Activated CD4-positive, alpha-beta T cell treated with anti-CD3 and anti-CD28 coated beads, Interleukin-10, Interleukin-2, amounts not matched to agents 100 ng/mL and 50 ng/mL, durations not matched to agents 16 hours and 8 hours (primary cell): ENCODE measurements around the gene CRIP2.

Source experiments
- DNase-seq: peaks from one replicate; pipeline ENCODE4 v3.0.0-alpha.2; 2020

Gene CRIP2

GRCh38 chr14:105445290-105445689, 29.3 kb upstream of the CRIP2 start:
- no peak for DNase-seq

- DNase-seq = no peak
These were observed 28.4 kb upstream of the CRIP2 start for GRCh38 chr14:105445901-105446845.

- DNase-seq = no peak
These were observed 27.6 kb upstream of the CRIP2 start for GRCh38 chr14:105446971-105447370.

GRCh38 chr14:105447651-105448640, 26.7 kb upstream of the CRIP2 start:
- no peak for DNase-seq

GRCh38 chr14:105448706-105449111, 25.9 kb upstream of the CRIP2 start:
- peak; percentile 60 for DNase-seq

GRCh38 chr14:105449276-105450122, 25.1 kb upstream of the CRIP2 start:
- DNase-seq = no peak

GRCh38 chr14:105450123-105450505, 24.5 kb upstream of the CRIP2 start:
- DNase-seq = no peak

GRCh38 chr14:105450864-105451720, 23.5 kb upstream of the CRIP2 start:
- no peak for DNase-seq

- no peak for DNase-seq
These were observed 21.7 kb upstream of the CRIP2 start for GRCh38 chr14:105452963-105453362.

GRCh38 chr14:105453847-105454246, 20.8 kb upstream of the CRIP2 start:
- DNase-seq = no peak

GRCh38 chr14:105455086-105455640, 19.5 kb upstream of the CRIP2 start:
- DNase-seq = no peak

GRCh38 chr14:105455766-105456660, 18.6 kb upstream of the CRIP2 start:
- DNase-seq = no peak

GRCh38 chr14:105456736-105457617, 17.6 kb upstream of the CRIP2 start:
- DNase-seq = no peak

- no peak for DNase-seq
These were observed 16.6 kb upstream of the CRIP2 start for GRCh38 chr14:105458010-105458409.

- DNase-seq = no peak
These were observed 16.1 kb upstream of the CRIP2 start for GRCh38 chr14:105458571-105458970.

- no peak for DNase-seq
These were observed 14.5 kb upstream of the CRIP2 start for GRCh38 chr14:105460116-105460515.

- no peak for DNase-seq
These were observed 14.0 kb upstream of the CRIP2 start for GRCh38 chr14:105460616-105461015.

GRCh38 chr14:105461903-105462302, 12.7 kb upstream of the CRIP2 start:
- DNase-seq = no peak

GRCh38 chr14:105464501-105464900, 10.1 kb upstream of the CRIP2 start:
- DNase-seq = no peak
